ENCODE results near the gene BRIX1. TPM values are rescaled to one million over a fixed set of nuclear protein-coding genes. Genes with fewer than 3 reads are reported as not detected.
A peak's percentile ranks its signal among the peaks of the same experiment; 100 is the strongest.

Gene BRIX1
- total and polyA plus RNA-seq, 9 of the 15 experiments (the other 6 are each of a cell fraction or from before 2014, with no cell fraction given): 115 to 193 (median 159) TPM

DNA sequence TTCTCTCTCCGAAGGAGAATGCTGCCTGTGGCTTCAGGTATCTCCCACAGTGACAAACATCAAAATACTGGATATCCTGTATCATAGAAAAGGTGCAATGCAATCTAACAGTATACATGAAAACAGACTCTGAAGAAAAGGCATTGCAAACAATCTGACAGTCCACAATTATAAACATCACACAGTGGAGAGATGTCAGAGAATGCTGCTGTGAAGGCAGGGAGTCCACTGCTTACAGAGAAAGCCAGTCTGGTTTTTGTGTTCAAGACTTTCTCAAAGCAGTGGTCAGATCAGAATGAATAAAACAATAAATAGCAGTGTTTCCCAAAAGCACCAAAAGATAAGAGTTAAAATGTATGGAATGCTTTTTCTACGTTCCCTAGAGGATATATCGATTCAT, 47.9 kb upstream of the BRIX1 start (continued):
- TF ChIP-seq ZNF780A (CRISPR knock-in tag; IDR thresholded peaks at IDR 0.05) (no peak), DNMT1 (IDR thresholded peaks at IDR 0.05) (no peak), CBFA2T3 (IDR thresholded peaks at IDR 0.05) (no peak)
- TF ChIP-seq, protein P1, sequence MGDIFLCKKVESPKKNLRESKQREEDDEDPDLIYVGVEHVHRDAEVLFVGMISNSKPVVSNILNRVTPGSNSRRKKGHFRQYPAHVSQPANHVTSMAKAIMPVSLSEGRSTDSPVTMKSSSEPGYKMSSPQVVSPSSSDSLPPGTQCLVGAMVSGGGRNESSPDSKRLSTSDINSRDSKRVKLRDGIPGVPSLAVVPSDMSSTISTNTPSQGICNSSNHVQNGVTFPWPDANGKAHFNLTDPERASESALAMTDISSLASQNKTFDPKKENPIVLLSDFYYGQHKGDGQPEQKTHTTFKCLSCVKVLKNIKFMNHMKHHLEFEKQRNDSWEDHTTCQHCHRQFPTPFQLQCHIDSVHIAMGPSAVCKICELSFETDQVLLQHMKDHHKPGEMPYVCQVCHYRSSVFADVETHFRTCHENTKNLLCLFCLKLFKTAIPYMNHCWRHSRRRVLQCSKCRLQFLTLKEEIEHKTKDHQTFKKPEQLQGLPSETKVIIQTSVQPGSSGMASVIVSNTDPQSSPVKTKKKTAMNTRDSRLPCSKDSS (IDR thresholded peaks at IDR 0.05; ENCODE audit: low read depth, partially characterized antibody): no peak

DNA sequence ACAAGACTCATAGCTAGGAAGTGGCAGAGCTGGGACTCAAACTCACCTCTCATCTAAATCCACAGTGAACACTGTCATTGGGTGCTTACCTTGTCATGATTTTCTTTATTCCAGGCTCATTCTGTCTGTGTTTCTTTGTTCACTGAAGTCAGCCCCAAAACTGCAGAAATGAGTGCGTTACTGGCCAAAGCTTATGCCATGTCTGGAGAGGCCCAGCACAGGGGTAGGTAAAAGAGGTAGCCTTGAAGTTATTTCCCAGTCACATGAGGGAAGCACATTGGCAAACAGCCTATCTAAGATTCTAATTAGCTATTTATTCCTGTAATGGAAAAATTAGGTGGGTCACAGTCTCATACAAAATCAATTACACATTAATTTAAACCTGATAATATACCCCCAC, 46.7 kb upstream of the BRIX1 start:
- no TSS peak for BruUV-seq (replicated peaks)
- H3K4me1 ChIP-seq (replicated peaks in 1 of 2; ENCODE audit: control insufficient read depth in 2 of 2, insufficient read depth in 2 of 2, low read length in 2 of 2): peaks cover 7 to 34% of the 10 kb centered on the region in 2 experiments
- ChIA-PET CTCF (ENCODE audit: low intra/inter-chr PET ratio) (no interaction called here), POLR2A (interaction anchor here (0.7 to 1.9 kb wide), 6 partner anchors 9 to 213 kb away, joined by 3 to 7 read pairs (median 3); partner anchors contain the start of genes BRIX1, RAD1 and RAI14)
- DNase-seq (ENCODE audit: extremely low read depth in 1 of 4, low spot score in 3 of 4) (no peak), ATAC-seq (no peak), FAIRE-seq (no peak)
- no peaks in the 10 kb centered on the region for H3K9me3 ChIP-seq (replicated peaks; ENCODE audit: control insufficient read depth, insufficient read depth, low read depth, low read length)
- H3K9me1 ChIP-seq (ENCODE audit: control insufficient read depth, insufficient read depth, low read length): no peaks in the 10 kb centered on the region
- no peaks in the 10 kb centered on the region for H3K79me2 ChIP-seq (ENCODE audit: control insufficient read depth, insufficient read depth, low read length)
- no peak overlapping the region for H3K4me3 ChIP-seq
- WGBS (ENCODE audit: insufficient coverage, low coverage, missing lambda C conversion rate): 95% methylated on average over 1 of the region's 1 CpG
- H3K36me3 ChIP-seq (ENCODE audit: control insufficient read depth, insufficient read depth, low read length): no peaks in the 10 kb centered on the region
- in situ Hi-C loops (cut with MboI): no loop called here
- H3K4me2 ChIP-seq (ENCODE audit: insufficient read depth, low read length): no peak overlapping the region
- intact Hi-C loops (cut with micrococcal nuclease): no loop called here
- no peaks in the 10 kb centered on the region for H4K20me1 ChIP-seq (replicated peaks; ENCODE audit: control insufficient read depth, insufficient read depth, low read length)
- H2AFZ ChIP-seq (ENCODE audit: low read depth, low read length): peak overlapping the region; percentile 26; the same call in 1 of the 2 replicates
- no peak for TF ChIP-seq BCOR (IDR thresholded peaks at IDR 0.05)
- no peak for TF ChIP-seq MTA2 (IDR thresholded peaks at IDR 0.05; ENCODE audit: low read depth)
- no peak for TF ChIP-seq GTF2F1 (IDR thresholded peaks at IDR 0.05; ENCODE audit: low read depth, low read length)
- TF ChIP-seq DACH1 (IDR thresholded peaks at IDR 0.05; ENCODE audit: partially characterized antibody): peak; percentile 42
- no peak overlapping the region for H3K27ac ChIP-seq (ENCODE audit: extremely low read depth, low read depth, low read length)
- H3K9ac ChIP-seq (ENCODE audit: insufficient read depth in 1 of 2, low read depth in 2 of 2, low read length in 2 of 2): no peak overlapping the region
- H3K27me3 ChIP-seq (ENCODE audit: control insufficient read depth in 2 of 2, insufficient read depth in 2 of 2, low read length in 2 of 2): no peaks in the 10 kb centered on the region

Data from K562 (cell line).